GM21619 (cell line): ENCODE measurements around the gene SLC16A9.

Experiments
- ATAC-seq: cut with Tn5 transposase; IDR thresholded peaks from one replicate; pipeline ENCODE4 v1.9.1; 2021; ENCODE audit not compliant: unreplicated experiment

The SLC16A9 gene

DNA sequence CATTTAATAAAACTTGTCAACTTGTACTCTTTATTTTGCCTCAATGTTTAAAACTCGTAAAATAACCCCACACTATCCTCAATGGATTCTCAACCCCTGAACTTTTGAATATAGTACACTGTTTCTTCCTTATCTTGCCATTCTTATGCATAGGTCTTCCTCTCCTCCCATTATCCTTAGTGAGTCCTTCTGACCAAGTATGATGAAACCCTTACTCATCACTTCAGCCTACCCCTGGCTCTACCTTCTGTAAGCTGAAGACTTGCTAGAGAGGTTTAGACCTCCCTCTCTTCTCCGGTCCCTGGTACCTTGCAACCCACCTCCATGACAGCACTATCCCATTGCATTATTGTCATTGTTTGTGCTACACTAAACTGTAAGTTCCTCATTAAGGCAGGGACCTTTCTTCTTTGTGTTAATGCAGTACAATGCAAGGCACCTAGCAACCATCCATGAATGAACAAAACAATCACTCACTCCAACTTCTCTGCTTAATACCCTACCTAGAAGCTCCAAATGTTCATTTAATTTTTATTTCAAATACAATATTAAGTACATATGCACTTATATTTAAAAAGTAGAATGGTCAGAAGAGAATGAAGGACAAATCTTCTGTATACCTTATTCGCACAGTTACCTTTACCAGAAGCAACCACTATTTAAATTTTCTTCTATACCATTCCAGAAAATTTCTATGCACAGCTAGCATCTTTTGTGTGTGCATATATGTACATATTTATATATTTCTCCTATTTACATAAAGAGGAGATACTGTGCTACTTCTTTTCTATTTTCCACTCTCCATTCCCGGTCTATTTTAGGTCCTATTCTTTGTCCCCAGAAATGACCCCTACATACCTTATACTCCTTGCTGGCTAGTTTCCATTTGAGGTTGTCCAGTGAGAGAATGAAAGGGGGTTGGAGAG, 77.5 kb downstream of the SLC16A9 start:
- ATAC-seq: no peak

- ATAC-seq: peak; percentile 45
Measured at GRCh38 chr10:59631237-59631636, 78.4 kb downstream of the SLC16A9 start.

- no peak for ATAC-seq
Measured at GRCh38 chr10:59628965-59629364, 80.7 kb downstream of the SLC16A9 start.

- no peak for ATAC-seq
Measured at GRCh38 chr10:59628456-59628855, 81.2 kb downstream of the SLC16A9 start.

DNA sequence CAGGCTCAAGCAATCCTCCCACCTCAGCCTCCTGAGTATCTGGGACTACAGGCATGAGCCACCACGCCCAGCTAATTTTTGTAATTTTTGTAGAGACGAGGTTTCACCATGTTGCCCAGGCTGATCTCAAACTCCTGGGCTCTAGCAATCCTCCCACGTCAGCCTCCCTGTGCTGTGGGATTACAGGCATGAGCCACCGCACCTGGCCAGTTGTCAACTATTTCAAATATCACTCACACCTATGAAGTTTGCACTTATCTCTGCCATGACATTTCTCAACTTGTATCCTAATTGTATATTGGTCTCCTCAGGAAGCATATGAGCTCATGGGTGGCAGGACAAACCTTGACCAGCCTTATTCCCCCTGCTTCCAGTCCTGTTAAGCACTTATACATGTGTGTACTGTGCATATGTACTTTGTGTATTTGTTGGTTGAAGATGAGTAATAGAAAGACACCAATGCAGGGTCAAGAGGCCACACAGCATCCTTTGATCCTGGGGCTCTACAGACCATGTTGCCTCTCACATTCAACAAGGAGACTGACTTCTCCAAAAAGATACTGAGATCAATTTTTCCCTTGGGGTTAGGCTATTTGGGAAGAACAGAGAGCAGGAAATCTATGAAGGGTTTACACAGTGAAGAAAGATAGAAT, 82.2 kb downstream of the SLC16A9 start:
- no peak for ATAC-seq

GRCh38 chr10:59626523-59626869, 83.2 kb downstream of the SLC16A9 start:
- ATAC-seq: no peak

DNA sequence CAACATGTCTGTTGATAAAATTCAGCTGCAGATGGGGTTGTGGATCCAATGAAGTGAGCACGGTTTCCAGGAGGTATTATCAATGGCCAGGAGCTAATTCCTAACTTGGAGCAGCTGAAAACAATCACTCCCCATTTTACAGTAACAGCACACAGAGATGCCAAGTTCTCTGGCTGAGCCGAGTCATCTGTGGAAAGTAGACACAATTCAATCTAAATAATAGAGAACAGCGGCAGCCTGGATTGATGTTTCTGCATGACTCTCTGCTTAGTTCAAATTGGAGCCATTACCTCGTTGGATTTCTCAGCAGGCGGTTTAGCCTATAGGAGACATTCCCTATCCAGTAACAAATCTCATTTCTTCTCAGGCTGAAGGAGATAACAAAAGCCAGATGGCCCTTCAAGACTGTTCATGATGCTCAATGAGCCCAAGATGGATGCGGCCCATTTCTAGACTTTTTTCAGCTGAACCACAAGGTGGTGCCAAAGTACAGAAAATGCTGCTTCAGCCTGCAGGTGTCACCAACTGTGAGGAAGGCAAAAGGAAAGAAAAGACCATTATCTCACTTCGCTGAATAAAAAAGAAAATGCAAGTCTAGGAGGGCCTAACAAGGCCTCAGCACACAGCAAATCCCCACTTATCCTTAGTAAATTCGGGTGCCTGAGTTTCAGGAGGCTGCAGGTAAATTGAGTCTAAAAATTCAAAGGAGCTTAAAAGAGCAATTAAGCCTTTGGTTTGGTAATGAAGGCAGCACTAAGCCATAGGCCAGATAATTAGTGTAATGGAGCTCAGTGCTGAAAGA, 83.7 kb downstream of the SLC16A9 start:
- ATAC-seq: peak; percentile 82

- ATAC-seq: no peak
Measured at GRCh38 chr10:59624951-59625350, 84.7 kb downstream of the SLC16A9 start.

DNA sequence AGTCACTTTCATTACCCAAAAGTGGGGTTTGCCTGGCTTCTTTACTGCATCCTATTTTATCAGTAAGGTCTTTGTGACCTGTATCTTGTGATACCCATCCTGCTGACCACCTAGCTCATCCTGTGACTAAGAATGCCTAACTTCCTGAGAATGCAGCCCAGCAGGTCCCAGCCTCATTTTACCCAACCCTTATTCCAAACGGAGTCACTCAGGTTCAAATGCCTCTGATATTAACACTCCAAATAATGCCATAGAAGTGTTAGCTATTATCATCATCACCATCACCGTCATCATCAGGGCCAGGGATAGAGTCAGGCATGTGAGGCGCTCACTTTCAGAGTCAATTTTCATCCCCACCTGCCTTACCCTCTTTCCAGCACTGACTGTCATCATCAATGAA, 85.5 kb downstream of the SLC16A9 start:
- no peak for ATAC-seq

- no peak for ATAC-seq
Measured at GRCh38 chr10:59623133-59624121, 86.2 kb downstream of the SLC16A9 start.

- ATAC-seq: no peak
Measured at GRCh38 chr10:59622320-59623132, 87.1 kb downstream of the SLC16A9 start.

DNA sequence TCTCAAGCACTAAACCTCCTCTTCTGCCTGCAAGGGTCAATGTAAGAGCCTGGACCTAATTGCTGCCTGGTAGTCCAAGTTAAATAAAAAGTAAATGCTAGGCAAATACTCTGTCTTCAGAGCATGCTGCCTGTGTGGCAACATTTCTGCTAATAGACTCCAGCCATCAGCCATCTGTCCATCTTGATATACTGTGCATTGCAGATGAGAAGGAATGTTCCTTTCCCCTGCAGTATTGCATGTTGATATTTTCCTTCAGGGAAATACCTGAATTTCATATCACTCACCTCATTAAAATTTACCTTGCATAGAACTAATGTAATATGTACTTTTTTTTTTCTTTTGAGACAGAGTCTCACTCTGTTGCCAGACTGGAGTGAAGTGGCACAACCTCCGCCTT, 87.9 kb downstream of the SLC16A9 start:
- ATAC-seq: no peak

DNA sequence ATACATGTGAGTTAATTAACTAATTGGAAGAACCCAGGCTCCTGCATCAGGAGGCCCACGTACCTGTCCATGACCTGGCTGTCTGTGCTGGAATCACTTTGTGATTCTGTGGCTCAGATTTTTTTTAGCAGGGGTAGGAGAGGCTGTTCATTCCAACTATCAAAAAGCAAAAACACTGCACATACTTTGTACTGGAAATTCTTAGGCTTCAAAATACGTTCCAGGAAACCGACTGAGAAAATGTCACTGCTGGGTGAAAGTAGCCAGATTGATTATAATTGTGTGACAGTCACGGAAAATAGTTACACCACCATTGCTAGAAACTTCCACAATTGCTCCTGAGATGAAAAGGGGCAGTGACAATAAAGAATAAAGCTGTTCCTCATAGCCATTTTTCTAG, 91.0 kb downstream of the SLC16A9 start:
- no peak for ATAC-seq

DNA sequence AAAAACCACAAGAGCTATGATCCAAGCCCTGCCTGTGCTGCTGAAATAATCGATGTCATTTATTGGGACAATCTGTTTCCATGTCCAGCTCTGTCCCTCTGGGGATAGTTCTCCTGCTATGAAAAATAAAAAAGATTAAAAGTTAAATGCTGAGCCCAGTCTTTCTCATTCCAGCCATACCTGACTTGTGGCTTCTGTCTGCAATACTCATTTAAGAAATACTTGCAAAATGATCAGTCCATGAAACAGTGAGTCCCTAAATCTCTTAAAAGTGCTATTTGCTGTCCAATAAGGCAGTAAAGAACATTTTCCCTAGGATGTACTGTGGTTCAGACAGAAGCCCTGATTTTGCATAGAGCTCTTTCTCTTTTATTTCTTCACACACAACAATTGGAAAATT, 91.7 kb downstream of the SLC16A9 start:
- no peak for ATAC-seq

GRCh38 chr10:59611048-59611447, 98.6 kb downstream of the SLC16A9 start:
- no peak for ATAC-seq

DNA sequence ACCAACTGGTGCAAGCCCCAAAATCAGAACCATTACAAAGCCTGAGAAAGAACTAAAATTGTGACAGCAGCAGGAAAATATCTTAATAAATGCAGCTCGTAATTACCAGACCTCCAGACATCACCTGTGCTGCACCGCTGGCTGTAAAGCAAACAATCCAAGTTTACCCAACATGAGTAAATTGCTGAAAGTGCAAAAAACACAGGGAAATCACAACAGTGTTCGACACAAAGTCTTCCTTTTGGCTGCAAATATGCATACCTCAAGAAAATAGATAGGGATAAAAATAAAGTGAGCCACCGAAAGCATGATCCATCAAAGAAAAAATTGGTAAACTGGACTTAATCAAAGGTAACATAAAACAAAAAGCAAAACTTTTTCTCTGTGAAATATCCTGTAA, 101.7 kb downstream of the SLC16A9 start:
- no peak for ATAC-seq

GRCh38 chr10:59606551-59606961, 103.1 kb downstream of the SLC16A9 start:
- ATAC-seq: no peak

- no peak for ATAC-seq
Measured at GRCh38 chr10:59601985-59602384, 107.7 kb downstream of the SLC16A9 start.
